Neuronal stem cell (in vitro differentiated cells): ENCODE results near the gene CWC15.
A peak's percentile ranks its signal among the peaks of the same experiment; 100 is the strongest.

ENCODE experiments used
- DNase-seq: peaks from one replicate; pipeline ENCODE4 v3.0.0-alpha.2; 2013; ENCODE audit warnings: low spot score
- H2AFZ ChIP-seq: one replicate; pipeline ENCODE4 v1.6.1; 2013; ENCODE audit warnings: mild to moderate bottlenecking, low read length, inconsistent platforms
- H2AK5ac ChIP-seq: 2 replicates; pipeline ENCODE4 v1.6.1; 2013; ENCODE audit warnings: low read depth, mild to moderate bottlenecking, inconsistent platforms, low read length, moderate library complexity, mixed read lengths
- H2BK120ac ChIP-seq: 2 replicates; pipeline ENCODE4 v1.6.1; 2013; ENCODE audit warnings: low read depth, mild to moderate bottlenecking, inconsistent platforms, low read length, moderate library complexity, mixed read lengths
- H2BK12ac ChIP-seq: one replicate; pipeline ENCODE4 v1.6.1; 2013; ENCODE audit warnings: low read length, inconsistent platforms
- H2BK15ac ChIP-seq: 2 replicates; pipeline ENCODE4 v1.6.1; 2013; ENCODE audit warnings: mild to moderate bottlenecking, low read length, inconsistent platforms, mixed read lengths
- H2BK5ac ChIP-seq: one replicate; pipeline ENCODE4 v1.6.1; 2013; ENCODE audit warnings: inconsistent platforms, mild to moderate bottlenecking, low read length, moderate library complexity
- H3K14ac ChIP-seq: one replicate; pipeline ENCODE4 v1.6.1; 2013; ENCODE audit warnings: low read length, inconsistent platforms
- H3K18ac ChIP-seq: 2 replicates; pipeline ENCODE4 v1.6.1; 2013; ENCODE audit warnings: low read length, inconsistent platforms
- H3K23ac ChIP-seq: 2 replicates; pipeline ENCODE4 v1.6.1; 2013; ENCODE audit warnings: low read depth, mild to moderate bottlenecking, mixed read lengths, low read length, inconsistent platforms; ENCODE audit not compliant: poor library complexity
- H3K27ac ChIP-seq: replicated peaks from 3 replicates; pipeline ENCODE4 v1.5.1; 2013; ENCODE audit warnings: low read length, inconsistent platforms
- H3K27me3 ChIP-seq, 3 experiments: 2 replicates each; pipeline ENCODE4 v1.6.1; 2013; ENCODE audit warnings: low read length in 3 of 3, mild to moderate bottlenecking in 2 of 3, inconsistent platforms in 1 of 3, low read depth in 1 of 3, mixed read lengths in 1 of 3, moderate library complexity in 1 of 3; ENCODE audit not compliant: control insufficient read depth in 3 of 3, insufficient read depth in 3 of 3
- H3K36me3 ChIP-seq, 2 donors: replicated peaks in 1 of 2; 2 replicates each; pipeline ENCODE4 v1.6.1; 2013; ENCODE audit warnings: low read length in 2 of 2; ENCODE audit not compliant: control insufficient read depth in 2 of 2, insufficient read depth in 2 of 2
- H3K4ac ChIP-seq: 2 replicates; pipeline ENCODE4 v1.6.1; 2013; ENCODE audit warnings: inconsistent platforms, mild to moderate bottlenecking, low read length, moderate library complexity
- H3K4me1 ChIP-seq, 2 donors: 1 replicate in 1 of 2; 2 replicates in 1 of 2; pipeline ENCODE4 v1.6.1; 2013; ENCODE audit warnings: low read length in 2 of 2, low read depth in 1 of 2; ENCODE audit not compliant: control insufficient read depth in 2 of 2, insufficient read depth in 1 of 2
- H3K4me2 ChIP-seq: one replicate; pipeline ENCODE4 v1.6.1; 2013; ENCODE audit warnings: mild to moderate bottlenecking, low read length, inconsistent platforms; ENCODE audit not compliant: insufficient read depth, poor library complexity, severe bottlenecking
- H3K4me3 ChIP-seq, 2 donors: 2 replicates each; pipeline ENCODE4 v1.5.1; 2013; ENCODE audit warnings: low read length in 2 of 2, mild to moderate bottlenecking in 2 of 2, inconsistent platforms in 1 of 2, moderate library complexity in 1 of 2
- H3K79me1 ChIP-seq: one replicate; pipeline ENCODE4 v1.6.1; 2013; ENCODE audit warnings: low read depth, mild to moderate bottlenecking, inconsistent platforms, low read length, moderate library complexity
- H3K9ac ChIP-seq: one replicate; pipeline ENCODE4 v1.6.1; 2013; ENCODE audit warnings: mild to moderate bottlenecking, low read depth, low read length, inconsistent platforms; ENCODE audit not compliant: poor library complexity
- H3K9me3 ChIP-seq, 2 donors: replicated peaks in 1 of 2; 2 replicates each; pipeline versions ENCODE3 to v1.6.1; 2013; ENCODE audit warnings: low read length in 2 of 2, mild to moderate bottlenecking in 2 of 2, inconsistent platforms in 1 of 2, low read depth in 1 of 2, mixed read lengths in 1 of 2, moderate library complexity in 1 of 2; ENCODE audit not compliant: control insufficient read depth in 2 of 2, insufficient read depth in 1 of 2
- H4K8ac ChIP-seq: one replicate; pipeline ENCODE4 v1.6.1; 2013; ENCODE audit warnings: low read depth, mild to moderate bottlenecking, inconsistent platforms, low read length, moderate library complexity
- H4K91ac ChIP-seq: one replicate; pipeline ENCODE4 v1.6.1; 2013; ENCODE audit warnings: low read length, low read depth, mild to moderate bottlenecking, inconsistent platforms; ENCODE audit not compliant: poor library complexity
- WGBS, 2 donors: extraction: QIAGEN DNeasy Blood & Tissue Kit; methylation state at CpG; one replicate each; pipeline ENCODE4 v1.1.7; 2013; ENCODE audit warnings: missing lambda C conversion rate in 2 of 2, mixed read lengths in 1 of 2; ENCODE audit not compliant: insufficient read length in 2 of 2, insufficient replicate concordance in 1 of 2; ENCODE audit errors: extremely low coverage in 2 of 2; 5-methylcytosine and 5-hydroxymethylcytosine counted together

Gene CWC15

GRCh38 chr11:94934846-94935245, 38.5 kb downstream of the CWC15 start:
- H3K36me3 ChIP-seq, result no peaks in the 10 kb centered on the region

GRCh38 chr11:94934362-94934761, 39.0 kb downstream of the CWC15 start:
- H3K14ac ChIP-seq, result no peak overlapping the region
- H3K36me3 ChIP-seq, result no peaks in the 10 kb centered on the region
- no peak overlapping the region for H3K27ac ChIP-seq
- no peak overlapping the region for H3K4ac ChIP-seq
- H3K79me1 ChIP-seq, result no peaks in the 10 kb centered on the region
- no peak overlapping the region for H2BK5ac ChIP-seq
- no peak overlapping the region for H2AK5ac ChIP-seq
- H3K4me3 ChIP-seq, result no peak overlapping the region
- H2AFZ ChIP-seq, result peak overlapping the region; percentile 16
- H2BK15ac ChIP-seq, result no peak overlapping the region
- no peak overlapping the region for H4K8ac ChIP-seq
- no peak for DNase-seq
- no peak overlapping the region for H3K4me2 ChIP-seq
- H3K27me3 ChIP-seq, result no peaks in the 10 kb centered on the region
- H3K9me3 ChIP-seq, result no peaks in the 10 kb centered on the region
- H4K91ac ChIP-seq, result no peak overlapping the region
- H3K18ac ChIP-seq, result no peak overlapping the region
- peaks cover 8 to 17% of the 10 kb centered on the region in 2 donors for H3K4me1 ChIP-seq
- H3K23ac ChIP-seq, result no peak overlapping the region
- WGBS, 2 donors, result no CpG with 5 or more reads among the region's 4 CpGs
- no peak overlapping the region for H2BK120ac ChIP-seq
- no peak overlapping the region for H2BK12ac ChIP-seq
- no peak overlapping the region for H3K9ac ChIP-seq

More at GRCh38 chr11:94934846-94935245, 38.5 kb downstream of the CWC15 start:
- Histone ChIP-seq H2BK5ac (no peak overlapping the region), H3K9me3 (no peaks in the 10 kb centered on the region), H3K4me3 (no peak overlapping the region), H4K91ac (no peak overlapping the region), H3K18ac (no peak overlapping the region), H3K79me1 (no peaks in the 10 kb centered on the region), H2AFZ (peak overlapping the region; percentile 32), H3K4me1 (peaks cover 8 to 17% of the 10 kb centered on the region in 2 donors), H3K9ac (no peak overlapping the region), H3K4me2 (no peak overlapping the region), H3K23ac (no peak overlapping the region), H3K4ac (no peak overlapping the region), H3K14ac (no peak overlapping the region), H2BK120ac (no peak overlapping the region), H2BK12ac (no peak overlapping the region), H2BK15ac (no peak overlapping the region), H3K27me3 (no peaks in the 10 kb centered on the region), H3K27ac (no peak overlapping the region), H2AK5ac (no peak overlapping the region), H4K8ac (no peak overlapping the region)
- WGBS, 2 donors, result no CpG with 5 or more reads among the region's 3 CpGs
- DNase-seq, result no peak

- no peak overlapping the region for H3K27ac ChIP-seq
Measured at GRCh38 chr11:94933223-94934130, 39.9 kb downstream of the CWC15 start.

GRCh38 chr11:94932503-94932902, 40.9 kb downstream of the CWC15 start:
- no peak overlapping the region for H2AFZ ChIP-seq
- no peak overlapping the region for H2BK120ac ChIP-seq
- no peak overlapping the region for H2AK5ac ChIP-seq
- H3K4me3 ChIP-seq, result no peak overlapping the region
- no peak for DNase-seq
- H4K91ac ChIP-seq, result no peak overlapping the region
- H2BK5ac ChIP-seq, result no peak overlapping the region
- H3K27ac ChIP-seq, result no peak overlapping the region
- no peak overlapping the region for H3K4ac ChIP-seq
- H3K36me3 ChIP-seq, result no peaks in the 10 kb centered on the region
- no peak overlapping the region for H3K4me2 ChIP-seq
- H3K79me1 ChIP-seq, result no peaks in the 10 kb centered on the region
- no peak overlapping the region for H3K14ac ChIP-seq
- no peak overlapping the region for H4K8ac ChIP-seq
- no peaks in the 10 kb centered on the region for H3K27me3 ChIP-seq
- no peaks in the 10 kb centered on the region for H3K9me3 ChIP-seq
- no peak overlapping the region for H3K9ac ChIP-seq
- peaks cover 10 to 17% of the 10 kb centered on the region in 2 donors for H3K4me1 ChIP-seq
- no peak overlapping the region for H3K18ac ChIP-seq
- no peak overlapping the region for H3K23ac ChIP-seq
- no CpG with 5 or more reads among the region's 5 CpGs for WGBS, 2 donors
- H2BK12ac ChIP-seq, result no peak overlapping the region
- no peak overlapping the region for H2BK15ac ChIP-seq

More at GRCh38 chr11:94933223-94934130, 39.9 kb downstream of the CWC15 start:
- Histone ChIP-seq H3K4ac (no peak overlapping the region), H3K9ac (no peak overlapping the region), H3K18ac (no peak overlapping the region), H3K23ac (no peak overlapping the region), H2BK15ac (no peak overlapping the region), H2AK5ac (no peak overlapping the region), H3K14ac (no peak overlapping the region), H2AFZ (no peak overlapping the region), H4K91ac (no peak overlapping the region), H3K79me1 (no peaks in the 10 kb centered on the region), H3K36me3 (no peaks in the 10 kb centered on the region), H3K9me3 (no peaks in the 10 kb centered on the region), H2BK120ac (no peak overlapping the region), H3K4me2 (no peak overlapping the region), H3K4me3 (no peak overlapping the region), H3K4me1 (peaks cover 8 to 17% of the 10 kb centered on the region in 2 donors), H2BK5ac (no peak overlapping the region), H4K8ac (no peak overlapping the region), H2BK12ac (no peak overlapping the region), H3K27me3 (no peaks in the 10 kb centered on the region)
- no CpG with 5 or more reads among the region's 5 CpGs for WGBS, 2 donors
- no peak for DNase-seq
